H1 (cell line): ENCODE results near the gene TKFC. TPM values are rescaled to one million over a fixed set of nuclear protein-coding genes. Genes with fewer than 3 reads are reported as not detected.

Source experiments
- ATF3 ChIP-seq: IDR thresholded peaks from 2 replicates; pipeline ENCODE4 v1.6.1; 2011; ENCODE audit warnings: low read depth, mild to moderate bottlenecking, low read length; ENCODE audit not compliant: insufficient read depth
- BACH1 ChIP-seq: IDR thresholded peaks from 2 replicates; pipeline ENCODE4 v1.6.1; 2012; ENCODE audit warnings: low read length, improper control_type of control experiment
- EZH2 ChIP-seq: fragments of 200-600 bp; sonication (generic); IDR thresholded peaks from 2 replicates; pipeline ENCODE4 v1.7.1; 2012; ENCODE audit warnings: low read depth, mild to moderate bottlenecking, moderate library complexity, low read length, inconsistent platforms; ENCODE audit not compliant: severe bottlenecking
- POLR2A ChIP-seq, 2 experiments: IDR thresholded peaks; 1 replicate in 1 of 2; 2 replicates in 1 of 2; pipeline ENCODE4 v1.6.1; 2011; ENCODE audit warnings: low read depth in 2 of 2, low read length in 2 of 2, mild to moderate bottlenecking in 2 of 2; ENCODE audit errors: control extremely low read depth in 1 of 2
- polyA plus RNA-seq, 7 experiments: library from polyadenylated mRNA; depleted of rRNA in 3 of 7; stranded (reverse) in 5 of 7; unstranded in 2 of 7; fragments of >200 nt in 5 of 7; fragments of 200-250 nt in 2 of 7; gene quantifications; 1 replicate in 5 of 7; 2 replicates in 1 of 7; 4 replicates in 1 of 7; pipeline versions ENCODE4 v1.2.1 to v1.2.3, GENCODE V29; 2011 to 2013; ENCODE audit warnings: missing spikeins in 2 of 7, mixed read lengths in 2 of 7
- total RNA-seq: library from RNA; stranded (reverse); fragmentation: NEBNext Ultra II Directional; extraction: Animal tissue kit (Norgen Biotek cat#: 25700); gene quantifications from 2 replicates; pipeline ENCODE4 v1.2.1, GENCODE V29; 2021
- TF ChIP-seq, protein P1 (sequence below): fragments of 300-600 bp; sonication (generic); IDR thresholded peaks from 2 replicates; pipeline ENCODE4 v1.7.1; 2012; ENCODE audit warnings: low read length, moderate library complexity, mild to moderate bottlenecking, inconsistent platforms; ENCODE audit not compliant: insufficient replicate concordance
- TF ChIP-seq, protein P2 (sequence below), 3 experiments: IDR thresholded peaks; 1 replicate in 2 of 3; 2 replicates in 1 of 3; pipeline versions ENCODE4 v1.5.1 to v1.6.1; 2011; ENCODE audit warnings: low read length in 3 of 3, mild to moderate bottlenecking in 3 of 3, inconsistent platforms in 2 of 3, low read depth in 1 of 3, moderate library complexity in 1 of 3; ENCODE audit not compliant: insufficient read depth in 1 of 3; ENCODE audit errors: control extremely low read depth in 1 of 3

The TKFC gene
- total and polyA plus RNA-seq, 2 of the 8 experiments (the other 6 are each of a cell fraction or from before 2014, with no cell fraction given): 53.5 to 55.0 TPM

DNA sequence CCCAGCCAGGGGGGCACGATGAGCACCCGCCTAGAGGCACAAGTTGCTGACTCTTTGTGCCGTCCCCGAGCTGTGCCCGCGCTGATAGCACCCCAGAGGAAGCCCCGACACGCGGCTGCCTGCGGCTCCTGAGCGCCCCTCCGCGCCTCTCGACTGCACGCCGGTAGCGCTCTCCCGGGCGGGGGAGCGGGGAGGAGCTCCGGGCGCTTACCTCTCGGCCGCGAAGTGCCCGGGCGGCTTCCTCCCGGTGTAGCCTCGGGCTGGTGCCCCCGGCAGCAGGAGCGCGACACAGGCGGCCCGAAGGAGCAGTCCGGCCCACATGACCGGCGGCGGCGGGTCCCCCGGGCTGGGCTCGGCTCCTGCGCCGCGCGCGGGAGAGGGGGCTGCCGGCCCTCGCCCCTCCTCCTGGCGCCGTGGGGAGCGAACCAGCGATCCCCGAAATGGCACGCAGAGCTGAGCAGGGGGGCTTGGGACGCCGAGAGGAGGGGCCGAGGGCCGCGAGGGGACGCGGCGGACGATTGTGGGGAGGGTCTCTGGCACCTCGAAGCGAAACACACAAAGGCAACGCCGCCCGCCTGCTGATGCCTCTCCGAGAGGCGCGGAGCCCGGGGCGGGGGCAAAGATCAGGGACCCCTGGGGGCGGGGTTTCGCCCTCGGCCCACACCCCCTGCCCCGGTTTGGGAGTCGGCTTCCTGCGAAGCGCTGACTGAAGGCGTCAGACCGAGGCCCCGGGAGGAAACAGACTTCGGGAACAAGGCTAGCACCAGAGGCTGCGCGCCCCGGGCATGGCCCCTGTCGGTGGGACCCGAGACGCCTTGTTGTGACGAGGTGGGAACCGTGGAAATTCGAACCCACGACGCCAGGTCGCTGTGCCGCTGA is 38.1 kb upstream of the TKFC start, which contains the start of gene VWCE (continued):
- TF ChIP-seq, protein P1, sequence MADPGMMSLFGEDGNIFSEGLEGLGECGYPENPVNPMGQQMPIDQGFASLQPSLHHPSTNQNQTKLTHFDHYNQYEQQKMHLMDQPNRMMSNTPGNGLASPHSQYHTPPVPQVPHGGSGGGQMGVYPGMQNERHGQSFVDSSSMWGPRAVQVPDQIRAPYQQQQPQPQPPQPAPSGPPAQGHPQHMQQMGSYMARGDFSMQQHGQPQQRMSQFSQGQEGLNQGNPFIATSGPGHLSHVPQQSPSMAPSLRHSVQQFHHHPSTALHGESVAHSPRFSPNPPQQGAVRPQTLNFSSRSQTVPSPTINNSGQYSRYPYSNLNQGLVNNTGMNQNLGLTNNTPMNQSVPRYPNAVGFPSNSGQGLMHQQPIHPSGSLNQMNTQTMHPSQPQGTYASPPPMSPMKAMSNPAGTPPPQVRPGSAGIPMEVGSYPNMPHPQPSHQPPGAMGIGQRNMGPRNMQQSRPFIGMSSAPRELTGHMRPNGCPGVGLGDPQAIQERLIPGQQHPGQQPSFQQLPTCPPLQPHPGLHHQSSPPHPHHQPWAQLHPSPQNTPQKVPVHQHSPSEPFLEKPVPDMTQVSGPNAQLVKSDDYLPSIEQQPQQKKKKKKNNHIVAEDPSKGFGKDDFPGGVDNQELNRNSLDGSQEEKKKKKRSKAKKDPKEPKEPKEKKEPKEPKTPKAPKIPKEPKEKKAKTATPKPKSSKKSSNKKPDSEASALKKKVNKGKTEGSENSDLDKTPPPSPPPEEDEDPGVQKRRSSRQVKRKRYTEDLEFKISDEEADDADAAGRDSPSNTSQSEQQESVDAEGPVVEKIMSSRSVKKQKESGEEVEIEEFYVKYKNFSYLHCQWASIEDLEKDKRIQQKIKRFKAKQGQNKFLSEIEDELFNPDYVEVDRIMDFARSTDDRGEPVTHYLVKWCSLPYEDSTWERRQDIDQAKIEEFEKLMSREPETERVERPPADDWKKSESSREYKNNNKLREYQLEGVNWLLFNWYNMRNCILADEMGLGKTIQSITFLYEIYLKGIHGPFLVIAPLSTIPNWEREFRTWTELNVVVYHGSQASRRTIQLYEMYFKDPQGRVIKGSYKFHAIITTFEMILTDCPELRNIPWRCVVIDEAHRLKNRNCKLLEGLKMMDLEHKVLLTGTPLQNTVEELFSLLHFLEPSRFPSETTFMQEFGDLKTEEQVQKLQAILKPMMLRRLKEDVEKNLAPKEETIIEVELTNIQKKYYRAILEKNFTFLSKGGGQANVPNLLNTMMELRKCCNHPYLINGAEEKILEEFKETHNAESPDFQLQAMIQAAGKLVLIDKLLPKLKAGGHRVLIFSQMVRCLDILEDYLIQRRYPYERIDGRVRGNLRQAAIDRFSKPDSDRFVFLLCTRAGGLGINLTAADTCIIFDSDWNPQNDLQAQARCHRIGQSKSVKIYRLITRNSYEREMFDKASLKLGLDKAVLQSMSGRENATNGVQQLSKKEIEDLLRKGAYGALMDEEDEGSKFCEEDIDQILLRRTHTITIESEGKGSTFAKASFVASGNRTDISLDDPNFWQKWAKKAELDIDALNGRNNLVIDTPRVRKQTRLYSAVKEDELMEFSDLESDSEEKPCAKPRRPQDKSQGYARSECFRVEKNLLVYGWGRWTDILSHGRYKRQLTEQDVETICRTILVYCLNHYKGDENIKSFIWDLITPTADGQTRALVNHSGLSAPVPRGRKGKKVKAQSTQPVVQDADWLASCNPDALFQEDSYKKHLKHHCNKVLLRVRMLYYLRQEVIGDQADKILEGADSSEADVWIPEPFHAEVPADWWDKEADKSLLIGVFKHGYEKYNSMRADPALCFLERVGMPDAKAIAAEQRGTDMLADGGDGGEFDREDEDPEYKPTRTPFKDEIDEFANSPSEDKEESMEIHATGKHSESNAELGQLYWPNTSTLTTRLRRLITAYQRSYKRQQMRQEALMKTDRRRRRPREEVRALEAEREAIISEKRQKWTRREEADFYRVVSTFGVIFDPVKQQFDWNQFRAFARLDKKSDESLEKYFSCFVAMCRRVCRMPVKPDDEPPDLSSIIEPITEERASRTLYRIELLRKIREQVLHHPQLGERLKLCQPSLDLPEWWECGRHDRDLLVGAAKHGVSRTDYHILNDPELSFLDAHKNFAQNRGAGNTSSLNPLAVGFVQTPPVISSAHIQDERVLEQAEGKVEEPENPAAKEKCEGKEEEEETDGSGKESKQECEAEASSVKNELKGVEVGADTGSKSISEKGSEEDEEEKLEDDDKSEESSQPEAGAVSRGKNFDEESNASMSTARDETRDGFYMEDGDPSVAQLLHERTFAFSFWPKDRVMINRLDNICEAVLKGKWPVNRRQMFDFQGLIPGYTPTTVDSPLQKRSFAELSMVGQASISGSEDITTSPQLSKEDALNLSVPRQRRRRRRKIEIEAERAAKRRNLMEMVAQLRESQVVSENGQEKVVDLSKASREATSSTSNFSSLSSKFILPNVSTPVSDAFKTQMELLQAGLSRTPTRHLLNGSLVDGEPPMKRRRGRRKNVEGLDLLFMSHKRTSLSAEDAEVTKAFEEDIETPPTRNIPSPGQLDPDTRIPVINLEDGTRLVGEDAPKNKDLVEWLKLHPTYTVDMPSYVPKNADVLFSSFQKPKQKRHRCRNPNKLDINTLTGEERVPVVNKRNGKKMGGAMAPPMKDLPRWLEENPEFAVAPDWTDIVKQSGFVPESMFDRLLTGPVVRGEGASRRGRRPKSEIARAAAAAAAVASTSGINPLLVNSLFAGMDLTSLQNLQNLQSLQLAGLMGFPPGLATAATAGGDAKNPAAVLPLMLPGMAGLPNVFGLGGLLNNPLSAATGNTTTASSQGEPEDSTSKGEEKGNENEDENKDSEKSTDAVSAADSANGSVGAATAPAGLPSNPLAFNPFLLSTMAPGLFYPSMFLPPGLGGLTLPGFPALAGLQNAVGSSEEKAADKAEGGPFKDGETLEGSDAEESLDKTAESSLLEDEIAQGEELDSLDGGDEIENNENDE: no peak
- no peak for TF ChIP-seq ATF3
- TF ChIP-seq POLR2A (IDR thresholded peaks at IDR 0.05; ENCODE audit: control extremely low read depth in 1 of 2, low read depth in 2 of 2, low read length in 2 of 2): peak in 1 of 2 experiments; percentile 26; a peak in 2 of 3 replicates
- TF ChIP-seq EZH2: no peak
- TF ChIP-seq, protein P2, sequence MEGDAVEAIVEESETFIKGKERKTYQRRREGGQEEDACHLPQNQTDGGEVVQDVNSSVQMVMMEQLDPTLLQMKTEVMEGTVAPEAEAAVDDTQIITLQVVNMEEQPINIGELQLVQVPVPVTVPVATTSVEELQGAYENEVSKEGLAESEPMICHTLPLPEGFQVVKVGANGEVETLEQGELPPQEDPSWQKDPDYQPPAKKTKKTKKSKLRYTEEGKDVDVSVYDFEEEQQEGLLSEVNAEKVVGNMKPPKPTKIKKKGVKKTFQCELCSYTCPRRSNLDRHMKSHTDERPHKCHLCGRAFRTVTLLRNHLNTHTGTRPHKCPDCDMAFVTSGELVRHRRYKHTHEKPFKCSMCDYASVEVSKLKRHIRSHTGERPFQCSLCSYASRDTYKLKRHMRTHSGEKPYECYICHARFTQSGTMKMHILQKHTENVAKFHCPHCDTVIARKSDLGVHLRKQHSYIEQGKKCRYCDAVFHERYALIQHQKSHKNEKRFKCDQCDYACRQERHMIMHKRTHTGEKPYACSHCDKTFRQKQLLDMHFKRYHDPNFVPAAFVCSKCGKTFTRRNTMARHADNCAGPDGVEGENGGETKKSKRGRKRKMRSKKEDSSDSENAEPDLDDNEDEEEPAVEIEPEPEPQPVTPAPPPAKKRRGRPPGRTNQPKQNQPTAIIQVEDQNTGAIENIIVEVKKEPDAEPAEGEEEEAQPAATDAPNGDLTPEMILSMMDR (IDR thresholded peaks at IDR 0.05; ENCODE audit: control extremely low read depth in 1 of 3, insufficient read depth in 1 of 3, low read depth in 1 of 3, low read length in 3 of 3): 0 out of 4 replicates have a peak, but pooled peaks of 1 of the 3 experiments have one; percentile 10
- TF ChIP-seq BACH1: no peak
